SH-SY5Y (cell line): ENCODE results near the gene SMARCD1.

Experiments used
- GATA2 ChIP-seq: IDR thresholded peaks from 2 replicates; pipeline ENCODE4 v1.6.1; 2011; ENCODE audit warnings: mild to moderate bottlenecking, low read depth, low read length
- GATA3 ChIP-seq: IDR thresholded peaks from 2 replicates; pipeline ENCODE4 v1.6.1; 2011; ENCODE audit warnings: low read depth, mild to moderate bottlenecking, low read length, moderate library complexity

Gene SMARCD1

GRCh38 chr12:50111693-50112455 lies 26.7 kb downstream of the SMARCD1 start, which contains the start of gene COX14:
COX14 (plus strand) TSS chr12:50112236; CDS start chr12:50120044, 7,808 bp downstream.
- TF ChIP-seq GATA3 (no peak), GATA2 (0 out of 2 replicates have a peak, but pooled peaks have one; percentile 31)

- TF ChIP-seq GATA3: no peak
- no peak for TF ChIP-seq GATA2
Measured at GRCh38 chr12:50112456-50113218, 27.5 kb downstream of the SMARCD1 start.

- TF ChIP-seq GATA2: no peak
- no peak for TF ChIP-seq GATA3
Measured at GRCh38 chr12:50117057-50117622, 32.0 kb downstream of the SMARCD1 start.

GRCh38 chr12:50119387-50119786 lies 34.2 kb downstream of the SMARCD1 start:
- no peak for TF ChIP-seq GATA2
- TF ChIP-seq GATA3: no peak

- no peak for TF ChIP-seq GATA2
- no peak for TF ChIP-seq GATA3
Measured at GRCh38 chr12:50120521-50120920, 35.4 kb downstream of the SMARCD1 start.

GRCh38 chr12:50120953-50121352 lies 35.8 kb downstream of the SMARCD1 start:
- TF ChIP-seq GATA3 (no peak), GATA2 (no peak)

- TF ChIP-seq GATA3 (no peak), GATA2 (no peak)
Measured at GRCh38 chr12:50121641-50122040, 36.5 kb downstream of the SMARCD1 start.

- no peak for TF ChIP-seq GATA3
- TF ChIP-seq GATA2: no peak
Measured at GRCh38 chr12:50123203-50123602, 38.1 kb downstream of the SMARCD1 start.

GRCh38 chr12:50127546-50127945 lies 42.4 kb downstream of the SMARCD1 start:
- TF ChIP-seq GATA2 (no peak), GATA3 (no peak)

- TF ChIP-seq GATA2 (no peak), GATA3 (no peak)
Measured at GRCh38 chr12:50129290-50129689, 44.1 kb downstream of the SMARCD1 start.

GRCh38 chr12:50132505-50133135 lies 47.5 kb downstream of the SMARCD1 start:
- TF ChIP-seq GATA2: no peak
- TF ChIP-seq GATA3: no peak

- no peak for TF ChIP-seq GATA2
- TF ChIP-seq GATA3: no peak
Measured at GRCh38 chr12:50142993-50143392, 57.9 kb downstream of the SMARCD1 start.

- TF ChIP-seq GATA3: no peak
Measured at GRCh38 chr12:50145439-50145838, 60.3 kb downstream of the SMARCD1 start.

GRCh38 chr12:50147281-50147680 lies 62.1 kb downstream of the SMARCD1 start:
- TF ChIP-seq GATA2: no peak
- TF ChIP-seq GATA3: no peak

- TF ChIP-seq GATA3: no peak
- no peak for TF ChIP-seq GATA2
Measured at GRCh38 chr12:50149311-50149710, 64.2 kb downstream of the SMARCD1 start.
